Measurements from ENCODE around the gene TAF6L. TPM values are rescaled to one million over a fixed set of nuclear protein-coding genes. Genes with fewer than 3 reads are reported as not detected.
A peak's percentile ranks its signal among the peaks of the same experiment; 100 is the strongest.
"Not testable (repeated sequence)": the region's sequence is repeated elsewhere in the genome, so short reads cannot be mapped to it uniquely, and the experiment has no call there.

The TAF6L gene
- total RNA-seq, 1 donor from 2014 or later, result 13.8 TPM

- DNase-seq, result no peak
Measured at GRCh38 chr11:62757846-62758788, 13.1 kb upstream of the TAF6L start.

GRCh38 chr11:62760867-62761227 is 10.3 kb upstream of the TAF6L start:
- DNase-seq, result not testable (repeated sequence)

- DNase-seq, result no peak
Measured at GRCh38 chr11:62770778-62771143, 435 bp upstream of the TAF6L start.

GRCh38 chr11:62774407-62774806 is 3.2 kb downstream of the TAF6L start:
- DNase-seq, result no peak

- DNase-seq, result no peak
Measured at GRCh38 chr11:62775646-62776045, 4.5 kb downstream of the TAF6L start.

GRCh38 chr11:62777389-62777788 is 6.2 kb downstream of the TAF6L start:
- DNase-seq, result no peak

- no peak for DNase-seq
Measured at GRCh38 chr11:62778441-62778840, 7.2 kb downstream of the TAF6L start.

- DNase-seq, result no peak
Measured at GRCh38 chr11:62782753-62783152, 11.6 kb downstream of the TAF6L start.

GRCh38 chr11:62786318-62787004 is 15.3 kb downstream of the TAF6L start:
- DNase-seq, result peak; percentile 70

GRCh38 chr11:62787005-62787759 is 16.0 kb downstream of the TAF6L start, which contains the start of gene TMEM179B:
Gene TMEM179B, plus strand, starts transcription at chr11:62787402. Its CDS starts 30 bp downstream, at chr11:62787432.
- DNase-seq, result peak; percentile 97

GRCh38 chr11:62788991-62789390 is 17.8 kb downstream of the TAF6L start:
- DNase-seq, result no peak

- DNase-seq, result no peak
Measured at GRCh38 chr11:62789576-62789975, 18.4 kb downstream of the TAF6L start.

GRCh38 chr11:62791501-62792201 is 20.5 kb downstream of the TAF6L start, which contains the start of gene TMEM223:
Gene TMEM223, minus strand, starts transcription at chr11:62792006. Its CDS starts 12 bp downstream, at chr11:62791994.
- peak; percentile 80 for DNase-seq

- DNase-seq, result no peak
Measured at GRCh38 chr11:62792202-62792575, 21.0 kb downstream of the TAF6L start.

GRCh38 chr11:62794201-62794775 is 23.1 kb downstream of the TAF6L start:
- DNase-seq, result no peak

GRCh38 chr11:62796281-62796680 is 25.1 kb downstream of the TAF6L start:
- no peak for DNase-seq

GRCh38 chr11:62799486-62799885 is 28.3 kb downstream of the TAF6L start:
- DNase-seq, result no peak

- no peak for DNase-seq
Measured at GRCh38 chr11:62801071-62801470, 29.9 kb downstream of the TAF6L start.

GRCh38 chr11:62804310-62805075 is 33.3 kb downstream of the TAF6L start:
- DNase-seq, result peak; percentile 23

GRCh38 chr11:62805076-62805892 is 34.1 kb downstream of the TAF6L start, which contains the start of gene NXF1:
Gene NXF1, minus strand, starts transcription at chr11:62805440. Its CDS starts 84 bp downstream, at chr11:62805356.
- peak; percentile 96 for DNase-seq

Data from skin of body (tissue), 2 donors.